WI38 (cell line): Measurements from ENCODE around the gene SKI.
A peak's percentile ranks its signal among the peaks of the same experiment; 100 is the strongest.

Experiments used
- H3K4me3 ChIP-seq: 2 replicates; pipeline ENCODE4 v1.5.1; 2011; ENCODE audit warnings: low read depth, mild to moderate bottlenecking, control low read depth, low read length
- TF ChIP-seq, protein P1 (sequence below): IDR thresholded peaks from 2 replicates; pipeline ENCODE4 v1.5.1; 2012; ENCODE audit warnings: low read depth, mild to moderate bottlenecking, control low read depth, low read length

SKI gene

GRCh38 chr1:2228157-2228594 is at the start of gene SKI:
Gene SKI (plus strand): TSS chr1:2228319. CDS start chr1:2228767, 448 bp downstream.
- peak within 1 kb of the TSS; percentile 81 for H3K4me3 ChIP-seq
- TF ChIP-seq, protein P1, sequence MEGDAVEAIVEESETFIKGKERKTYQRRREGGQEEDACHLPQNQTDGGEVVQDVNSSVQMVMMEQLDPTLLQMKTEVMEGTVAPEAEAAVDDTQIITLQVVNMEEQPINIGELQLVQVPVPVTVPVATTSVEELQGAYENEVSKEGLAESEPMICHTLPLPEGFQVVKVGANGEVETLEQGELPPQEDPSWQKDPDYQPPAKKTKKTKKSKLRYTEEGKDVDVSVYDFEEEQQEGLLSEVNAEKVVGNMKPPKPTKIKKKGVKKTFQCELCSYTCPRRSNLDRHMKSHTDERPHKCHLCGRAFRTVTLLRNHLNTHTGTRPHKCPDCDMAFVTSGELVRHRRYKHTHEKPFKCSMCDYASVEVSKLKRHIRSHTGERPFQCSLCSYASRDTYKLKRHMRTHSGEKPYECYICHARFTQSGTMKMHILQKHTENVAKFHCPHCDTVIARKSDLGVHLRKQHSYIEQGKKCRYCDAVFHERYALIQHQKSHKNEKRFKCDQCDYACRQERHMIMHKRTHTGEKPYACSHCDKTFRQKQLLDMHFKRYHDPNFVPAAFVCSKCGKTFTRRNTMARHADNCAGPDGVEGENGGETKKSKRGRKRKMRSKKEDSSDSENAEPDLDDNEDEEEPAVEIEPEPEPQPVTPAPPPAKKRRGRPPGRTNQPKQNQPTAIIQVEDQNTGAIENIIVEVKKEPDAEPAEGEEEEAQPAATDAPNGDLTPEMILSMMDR = no peak

DNA sequence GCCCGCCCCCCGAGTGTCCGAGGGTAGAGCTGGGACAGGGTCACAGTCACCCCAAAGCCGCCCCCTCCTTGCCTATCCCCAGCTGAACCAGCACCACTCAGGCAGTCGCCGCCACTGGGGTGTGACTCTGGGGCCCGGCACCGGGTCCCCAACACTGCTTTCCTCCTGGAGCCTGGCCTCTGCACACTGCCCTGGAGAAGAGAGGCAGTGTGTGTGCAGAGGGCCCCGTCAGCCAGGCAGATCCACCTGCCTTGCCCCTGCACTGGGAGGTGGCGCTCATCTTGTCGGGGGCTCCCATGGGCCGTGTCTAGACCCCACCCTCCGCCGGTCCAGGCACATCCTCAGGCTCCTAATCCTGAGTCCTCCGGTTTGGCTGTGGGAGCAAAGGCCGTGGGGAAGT is 49.2 kb upstream of the SKI start:
- TF ChIP-seq, protein P1 = no peak

GRCh38 chr1:2179283-2180013 is 48.7 kb upstream of the SKI start:
- H3K4me3 ChIP-seq = no peak overlapping the region
- TF ChIP-seq, protein P1 = no peak

More for the DNA sequence above, 49.2 kb upstream of the SKI start:
- no peak overlapping the region for H3K4me3 ChIP-seq

- no peak overlapping the region for H3K4me3 ChIP-seq
- TF ChIP-seq, protein P1 = no peak
These were observed 47.5 kb upstream of the SKI start for GRCh38 chr1:2180297-2181245.

GRCh38 chr1:2181271-2181670 is 46.8 kb upstream of the SKI start:
- H3K4me3 ChIP-seq = no peak overlapping the region
- TF ChIP-seq, protein P1 = no peak

GRCh38 chr1:2181752-2182151 is 46.4 kb upstream of the SKI start:
- TF ChIP-seq, protein P1 = no peak
- no peak overlapping the region for H3K4me3 ChIP-seq

DNA sequence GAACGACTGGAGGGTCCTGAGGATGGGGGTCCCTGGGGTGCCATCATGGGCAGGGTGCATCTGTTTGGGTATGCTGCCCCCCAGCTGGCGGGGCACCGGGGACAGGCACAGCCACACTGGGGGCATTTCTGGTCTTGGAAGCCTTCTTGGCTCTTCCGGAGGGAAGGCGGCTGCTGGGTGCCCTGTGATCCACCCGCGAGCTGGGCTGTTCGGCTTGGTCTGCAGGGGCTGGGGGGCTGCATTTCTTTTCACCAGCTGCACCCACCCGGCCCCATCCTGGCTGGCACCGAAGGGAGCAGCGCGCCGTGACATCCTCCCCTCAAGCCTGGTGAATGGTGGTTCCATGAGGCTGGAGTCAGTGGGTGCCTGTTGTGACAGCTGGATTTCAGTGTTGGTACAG is 45.7 kb upstream of the SKI start:
- H3K4me3 ChIP-seq = no peak overlapping the region
- TF ChIP-seq, protein P1 = no peak
